Measurements from ENCODE around the gene LRGUK. TPM values are rescaled to one million over a fixed set of nuclear protein-coding genes. Genes with fewer than 3 reads are reported as not detected.

The LRGUK gene
- total and polyA plus RNA-seq, 2 of the 4 experiments (the other 2 are of a cell fraction), result 0.07 TPM; not detected in 1

GRCh38 chr7:134211817-134212216, 84.7 kb downstream of the LRGUK start:
- H4K5ac ChIP-seq (ENCODE audit: low read depth, low read length), result peak overlapping the region; percentile 58; the same call in 1 of the 2 replicates
- no peak overlapping the region for H3K56ac ChIP-seq (ENCODE audit: extremely low read depth, insufficient read depth, low read length)
- H3K23ac ChIP-seq (ENCODE audit: low read depth, low read length), result peak overlapping the region; percentile 32; the same call in 1 of the 2 replicates
- H3K9me3 ChIP-seq (ENCODE audit: control insufficient read depth, insufficient read depth, low read length), result no peaks in the 10 kb centered on the region
- H3K27me3 ChIP-seq (ENCODE audit: control insufficient read depth, insufficient read depth, low read length), result no peaks in the 10 kb centered on the region
- intact Hi-C loops (cut with micrococcal nuclease), result no loop called here
- no peak overlapping the region for H2AK5ac ChIP-seq (ENCODE audit: low read depth, low read length)
- BruUV-seq (replicated peaks), result no TSS peak
- DNase-seq (no peak), ATAC-seq (ENCODE audit: low read depth) (no peak)
- in situ Hi-C loops (cut with MboI; ENCODE audit: low sequenced_read_pairs), result no loop called here
- no peak overlapping the region for H2BK15ac ChIP-seq (ENCODE audit: low read depth, low read length)
- no peak overlapping the region for H3K27ac ChIP-seq (ENCODE audit: insufficient read depth, low read length)
- H2AFZ ChIP-seq (replicated peaks; ENCODE audit: low read length, poor library complexity), result no peak overlapping the region
- TF ChIP-seq USF2 (IDR thresholded peaks at IDR 0.05; ENCODE audit: low read depth, low read length), result no peak
- TF ChIP-seq RFX5 (IDR thresholded peaks at IDR 0.05; ENCODE audit: low read depth, low read length), result no peak
- H3K79me1 ChIP-seq (ENCODE audit: low read depth in 1 of 2, low read length in 2 of 2), result no peaks in the 10 kb centered on the region
- no peaks in the 10 kb centered on the region for H4K20me1 ChIP-seq (ENCODE audit: insufficient read depth, low read length)
- H3K36me3 ChIP-seq (ENCODE audit: control insufficient read depth, insufficient read depth, low read length), result no peaks in the 10 kb centered on the region
- H3K9me1 ChIP-seq (ENCODE audit: insufficient read depth, low read length), result no peaks in the 10 kb centered on the region
- H4K91ac ChIP-seq (ENCODE audit: insufficient read depth, low read depth, low read length), result peak overlapping the region; percentile 34
- no peak overlapping the region for H3K9ac ChIP-seq (ENCODE audit: low read depth, low read length)
- peak overlapping the region; percentile 51; the same call in 1 of the 2 replicates for H3K18ac ChIP-seq (ENCODE audit: low read depth, low read length)
- CTCF ChIA-PET, result interaction anchor here (0.9 kb wide), 1 partner anchor 71 kb away, joined by 3 read pairs; no protein-coding TSS in a partner anchor
- no peak overlapping the region for H2AK9ac ChIP-seq (replicated peaks; ENCODE audit: low read depth, low read length, poor library complexity)
- H4K8ac ChIP-seq (ENCODE audit: low read depth in 2 of 2, low read length in 2 of 2), result peak overlapping the region in 1 of 2 experiments; percentile 20; a peak in 1 of 4 replicates
- H3K4me3 ChIP-seq (ENCODE audit: insufficient read depth, low read depth, low read length), result no peak overlapping the region
- peak overlapping the region; percentile 47; the same call in 1 of the 2 replicates for H2BK120ac ChIP-seq (ENCODE audit: low read depth, low read length)
- H3K4ac ChIP-seq (ENCODE audit: low read depth, low read length), result peak overlapping the region; percentile 45; the same call in 1 of the 2 replicates
- dilution Hi-C loops (cut with HindIII; ENCODE audit: low sequenced_read_pairs, unreplicated experiment), result no loop called here
- peak overlapping the region; percentile 41 for H2BK5ac ChIP-seq (ENCODE audit: low read depth, low read length, poor library complexity, severe bottlenecking)
- H3K4me1 ChIP-seq (ENCODE audit: control insufficient read depth, insufficient read depth, low read length), result 0 out of 2 replicates have a peak, but pooled peaks cover 3% of the 10 kb centered on the region
- no peak overlapping the region; the same call in 1 of the 2 replicates for H3K14ac ChIP-seq (replicated peaks; ENCODE audit: low read depth, low read length)
- peak overlapping the region; percentile 59; the same call in 1 of the 2 replicates for H2BK20ac ChIP-seq (ENCODE audit: low read depth, low read length)
- no peak overlapping the region for H3K4me2 ChIP-seq (ENCODE audit: low read depth, low read length)
- POLR2A ChIA-PET (ENCODE audit: unreplicated experiment), result no interaction called here
